ENCODE data around the gene CHRNB4.

Gene CHRNB4

GRCh38 chr15:78641102-78641748 lies at the start of gene CHRNB4:
Gene CHRNB4, minus strand, starts transcription at chr15:78641210. Its CDS starts 77 bp downstream, at chr15:78641133.
- Histone ChIP-seq H3K9me3 (ENCODE audit: control insufficient read depth, insufficient read depth, low read depth, low read length) (no peaks in the 10 kb centered on the region), H3K4me1 (ENCODE audit: control insufficient read depth, insufficient read depth, low read length) (peaks cover 2% of the 10 kb centered on the region; the same call in 1 of the 2 replicates), H3K36me3 (ENCODE audit: control insufficient read depth in 2 of 2, insufficient read depth in 1 of 2, low read length in 2 of 2) (no peaks in the 10 kb centered on the region), H3K4me3 (ENCODE audit: low read depth, low read length) (peak within 1 kb of the TSS; percentile 41), H3K27ac (ENCODE audit: extremely low read depth, low read depth, low read length) (no peak within 1 kb of the TSS)
- ChIA-PET CTCF (interaction anchor here (1.3 to 4.8 kb wide), 3 partner anchors 22 to 100 kb away, joined by 4 to 37 read pairs (median 4); no protein-coding TSS in a partner anchor), POLR2A (no interaction called here)
- TF ChIP-seq YY1 (tag by site-specific recombination; IDR thresholded peaks at IDR 0.05) (no peak), ZNF692 (tag by site-specific recombination; IDR thresholded peaks at IDR 0.05) (peak; percentile 81), ZBTB48 (tag by site-specific recombination; IDR thresholded peaks at IDR 0.05) (peak; percentile 33; the same call in 1 of the 2 replicates), GLIS2 (tag by site-specific recombination; IDR thresholded peaks at IDR 0.05) (peak; percentile 68), ZNF335 (tag by site-specific recombination; conservative IDR thresholded peaks at IDR 0.05) (0 out of 2 replicates have a peak, but pooled peaks have one; percentile 45), KLF10 (tag by site-specific recombination; IDR thresholded peaks at IDR 0.05) (peak; percentile 43; the same call in 1 of the 2 replicates), ZNF239 (tag by site-specific recombination; IDR thresholded peaks at IDR 0.05) (no peak), ZNF121 (tag by site-specific recombination; IDR thresholded peaks at IDR 0.05) (no peak), GLIS1 (tag by site-specific recombination; IDR thresholded peaks at IDR 0.05) (peak; percentile 84), ZBTB26 (tag by site-specific recombination; optimal IDR thresholded peaks at IDR 0.05) (peak; percentile 24), ZIC2 (tag by site-specific recombination; IDR thresholded peaks at IDR 0.05) (peak; percentile 26; the same call in 1 of the 2 replicates), SP3 (tag by site-specific recombination; IDR thresholded peaks at IDR 0.05) (peak; percentile 70), ZBTB8A (tag by site-specific recombination; IDR thresholded peaks at IDR 0.05) (0 out of 2 replicates have a peak, but pooled peaks have one; percentile 11), ZFP69B (tag by site-specific recombination; IDR thresholded peaks at IDR 0.05) (peak; percentile 84), SCRT2 (tag by site-specific recombination; IDR thresholded peaks at IDR 0.05) (peak; percentile 37; the same call in 1 of the 2 replicates), KLF8 (tag by site-specific recombination; IDR thresholded peaks at IDR 0.05) (peak; percentile 49; the same call in 1 of the 2 replicates), ZNF561 (tag by site-specific recombination; IDR thresholded peaks at IDR 0.05; ENCODE audit: borderline replicate concordance) (peak; percentile 61; the same call in 1 of the 2 replicates), ZNF133 (tag by site-specific recombination; IDR thresholded peaks at IDR 0.05) (no peak), ATF2 (tag by site-specific recombination; IDR thresholded peaks at IDR 0.05; ENCODE audit: low read depth) (no peak), RBAK (tag by site-specific recombination; IDR thresholded peaks at IDR 0.05) (no peak), ZNF530 (tag by site-specific recombination; IDR thresholded peaks at IDR 0.05; ENCODE audit: low read depth) (no peak), ZNF600 (tag by site-specific recombination; IDR thresholded peaks at IDR 0.05) (peak; percentile 15; the same call in 1 of the 2 replicates), ZNF449 (tag by site-specific recombination; IDR thresholded peaks at IDR 0.05) (peak; percentile 59; the same call in 1 of the 2 replicates), ZNF560 (tag by site-specific recombination; IDR thresholded peaks at IDR 0.05; ENCODE audit: borderline replicate concordance) (no peak)

Data from HEK293 (cell line).